Measurements from ENCODE around the gene AP5B1.

DNA sequence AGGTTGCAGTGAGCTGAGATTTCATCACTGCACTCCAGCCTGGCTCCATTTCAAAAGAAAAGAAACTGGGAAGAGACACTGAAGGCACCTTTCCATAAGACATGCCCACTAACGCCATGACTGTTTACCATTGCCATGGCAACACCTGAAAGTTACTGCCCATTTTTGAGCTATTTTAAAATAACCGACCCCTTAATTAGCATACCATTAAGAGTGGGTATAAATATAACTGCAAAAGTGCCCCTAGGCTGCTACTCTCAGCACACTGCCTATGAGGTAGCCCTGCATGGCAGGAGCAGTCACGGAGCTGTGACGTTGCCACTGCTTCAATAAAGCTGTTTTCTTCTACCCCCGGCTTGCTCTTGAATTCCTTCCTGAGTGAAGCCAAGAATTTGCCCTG is 50.3 kb downstream of the AP5B1 start:
- TF ChIP-seq POLR2AphosphoS5 (IDR thresholded peaks at IDR 0.05; ENCODE audit: low read depth, low read length) (no peak), TAF1 (IDR thresholded peaks at IDR 0.05; ENCODE audit: borderline replicate concordance, insufficient read depth, low read length) (no peak)

Measured in PFSK-1 (cell line).